Measurements from ENCODE around the gene FBXO2.

GRCh38 chr1:11639372-11639771 is 14.9 kb downstream of the FBXO2 start:
- TF ChIP-seq POLR2A (IDR thresholded peaks at IDR 0.05) (no peak), POLR2AphosphoS5 (IDR thresholded peaks at IDR 0.05) (no peak)
- TF ChIP-seq, protein P1, sequence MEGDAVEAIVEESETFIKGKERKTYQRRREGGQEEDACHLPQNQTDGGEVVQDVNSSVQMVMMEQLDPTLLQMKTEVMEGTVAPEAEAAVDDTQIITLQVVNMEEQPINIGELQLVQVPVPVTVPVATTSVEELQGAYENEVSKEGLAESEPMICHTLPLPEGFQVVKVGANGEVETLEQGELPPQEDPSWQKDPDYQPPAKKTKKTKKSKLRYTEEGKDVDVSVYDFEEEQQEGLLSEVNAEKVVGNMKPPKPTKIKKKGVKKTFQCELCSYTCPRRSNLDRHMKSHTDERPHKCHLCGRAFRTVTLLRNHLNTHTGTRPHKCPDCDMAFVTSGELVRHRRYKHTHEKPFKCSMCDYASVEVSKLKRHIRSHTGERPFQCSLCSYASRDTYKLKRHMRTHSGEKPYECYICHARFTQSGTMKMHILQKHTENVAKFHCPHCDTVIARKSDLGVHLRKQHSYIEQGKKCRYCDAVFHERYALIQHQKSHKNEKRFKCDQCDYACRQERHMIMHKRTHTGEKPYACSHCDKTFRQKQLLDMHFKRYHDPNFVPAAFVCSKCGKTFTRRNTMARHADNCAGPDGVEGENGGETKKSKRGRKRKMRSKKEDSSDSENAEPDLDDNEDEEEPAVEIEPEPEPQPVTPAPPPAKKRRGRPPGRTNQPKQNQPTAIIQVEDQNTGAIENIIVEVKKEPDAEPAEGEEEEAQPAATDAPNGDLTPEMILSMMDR (IDR thresholded peaks at IDR 0.05) = no peak

Measured in suprapubic skin (tissue), 4 donors.